GM10847 (cell line): ENCODE results near the gene NKX1-1.

Experiments
- POLR2A ChIP-seq: IDR thresholded peaks from 2 replicates; pipeline ENCODE4 v1.6.1; 2011; ENCODE audit not compliant: insufficient read length; ENCODE audit errors: extremely low read depth

NKX1-1 gene

GRCh38 chr4:1409491-1410425 is 3.5 kb upstream of the NKX1-1 start:
- TF ChIP-seq POLR2A, result no peak

- no peak for TF ChIP-seq POLR2A
Observed at GRCh38 chr4:1409079-1409478, 2.8 kb upstream of the NKX1-1 start.

GRCh38 chr4:1408418-1408817 is 2.2 kb upstream of the NKX1-1 start:
- TF ChIP-seq POLR2A, result no peak

GRCh38 chr4:1407657-1408333 is 1.6 kb upstream of the NKX1-1 start:
- no peak for TF ChIP-seq POLR2A

GRCh38 chr4:1406981-1407656 is 877 bp upstream of the NKX1-1 start:
- no peak for TF ChIP-seq POLR2A

GRCh38 chr4:1405636-1406393 is 427 bp downstream of the NKX1-1 start:
- TF ChIP-seq POLR2A, result no peak

GRCh38 chr4:1405254-1405635 is 997 bp downstream of the NKX1-1 start:
- no peak for TF ChIP-seq POLR2A

GRCh38 chr4:1404573-1405253 is 1.5 kb downstream of the NKX1-1 start:
- no peak for TF ChIP-seq POLR2A

GRCh38 chr4:1403591-1404572 is 2.4 kb downstream of the NKX1-1 start:
- TF ChIP-seq POLR2A, result no peak

- no peak for TF ChIP-seq POLR2A
Observed at GRCh38 chr4:1403177-1403583, 3.1 kb downstream of the NKX1-1 start.

- TF ChIP-seq POLR2A, result no peak
Observed at GRCh38 chr4:1402516-1403091, 3.6 kb downstream of the NKX1-1 start.

- no peak for TF ChIP-seq POLR2A
Observed at GRCh38 chr4:1402021-1402515, 4.2 kb downstream of the NKX1-1 start.
